Adipocyte (in vitro differentiated cells): ENCODE data around the gene IL1RAPL2.

Experiments used
- DNase-seq: peaks from one replicate; pipeline ENCODE4 v3.0.0-alpha.2; 2015; ENCODE audit warnings: low read depth
- H3K27me3 ChIP-seq: replicated peaks from 2 replicates; pipeline ENCODE4 v1.7.0; 2013; ENCODE audit warnings: mild to moderate bottlenecking, low read length, moderate library complexity; ENCODE audit not compliant: control insufficient read depth, insufficient read depth
- H3K36me3 ChIP-seq: 2 replicates; pipeline ENCODE4 v1.7.0; 2013; ENCODE audit warnings: low read length, mild to moderate bottlenecking, moderate library complexity; ENCODE audit not compliant: control insufficient read depth, insufficient read depth, severe bottlenecking
- H3K4me1 ChIP-seq: 2 replicates; pipeline ENCODE4 v1.7.0; 2013; ENCODE audit warnings: mild to moderate bottlenecking, low read length, moderate library complexity; ENCODE audit not compliant: control insufficient read depth, insufficient read depth
- H3K4me3 ChIP-seq: 2 replicates; pipeline ENCODE4 v1.7.0; 2013; ENCODE audit warnings: mild to moderate bottlenecking, low read length, moderate library complexity
- H3K9ac ChIP-seq: 2 replicates; pipeline ENCODE4 v1.7.0; 2013; ENCODE audit warnings: mild to moderate bottlenecking, low read length, moderate library complexity
- H3K9me3 ChIP-seq: 2 replicates; pipeline ENCODE4 v1.7.0; 2013; ENCODE audit warnings: mild to moderate bottlenecking, low read length, moderate library complexity; ENCODE audit not compliant: control insufficient read depth

IL1RAPL2 gene

DNA sequence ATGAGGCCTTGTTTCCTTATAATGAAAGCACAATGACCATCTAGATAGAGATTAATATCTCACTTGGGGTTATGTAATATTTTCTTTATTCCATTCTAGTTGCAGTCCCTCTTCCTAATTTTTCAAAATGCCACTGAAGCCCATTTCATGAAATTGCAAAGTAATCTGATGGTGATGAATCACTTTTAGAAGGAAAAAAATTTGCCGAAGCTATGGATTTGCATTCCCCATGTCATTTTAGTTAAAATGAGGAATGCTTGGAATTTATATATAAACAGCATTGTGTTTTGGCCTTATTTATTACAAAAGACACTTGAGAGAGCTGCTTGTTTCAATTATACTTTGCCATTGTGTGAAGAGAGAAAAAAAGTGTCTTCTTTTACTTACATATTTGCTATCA is 896.2 kb downstream of the IL1RAPL2 start:
- Histone ChIP-seq H3K27me3 (no peaks in the 10 kb centered on the region), H3K4me1 (peaks cover 4% of the 10 kb centered on the region), H3K4me3 (no peak overlapping the region), H3K36me3 (no peaks in the 10 kb centered on the region), H3K9ac (no peak overlapping the region), H3K9me3 (no peaks in the 10 kb centered on the region)
- peak; percentile 58 for DNase-seq

DNA sequence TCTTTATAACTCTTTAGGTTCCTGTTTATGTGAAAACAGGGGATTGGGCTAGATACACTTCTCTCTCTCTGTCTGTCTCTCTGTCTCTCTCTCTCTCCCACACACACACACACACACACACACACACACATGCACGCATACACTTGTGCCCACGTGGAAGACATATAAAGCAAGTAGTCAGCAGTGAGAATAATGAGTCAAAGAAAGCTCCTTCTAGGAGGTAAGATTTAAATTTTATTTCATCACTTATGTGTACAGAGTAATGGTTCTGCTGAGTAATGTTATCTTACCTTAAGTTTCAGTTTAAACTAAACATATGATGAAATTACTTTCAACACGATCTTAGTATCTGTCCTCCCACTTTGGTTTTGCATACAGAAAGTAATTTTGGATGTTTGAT is 897.5 kb downstream of the IL1RAPL2 start:
- Histone ChIP-seq H3K4me1 (peaks cover 4% of the 10 kb centered on the region), H3K9me3 (no peaks in the 10 kb centered on the region), H3K36me3 (no peaks in the 10 kb centered on the region), H3K4me3 (no peak overlapping the region), H3K9ac (no peak overlapping the region), H3K27me3 (no peaks in the 10 kb centered on the region)
- DNase-seq = peak; percentile 46

DNA sequence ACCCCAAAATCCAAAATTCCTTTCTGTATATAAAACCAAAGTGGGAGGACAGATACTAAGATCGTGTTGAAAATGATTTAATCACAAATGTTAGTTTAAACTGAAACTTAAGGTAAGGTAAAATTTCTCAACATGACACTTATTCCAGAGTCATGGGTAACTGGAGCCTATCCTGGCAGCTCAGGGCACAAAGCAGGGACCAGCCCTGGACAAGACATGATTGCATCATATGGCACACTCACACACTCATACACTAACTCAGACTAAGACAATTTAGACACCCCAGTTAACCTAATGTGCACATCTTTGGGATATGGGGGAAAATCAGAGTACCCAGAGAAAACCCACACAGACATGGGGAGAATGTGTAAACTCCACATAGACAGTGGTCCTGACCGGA is 898.6 kb downstream of the IL1RAPL2 start:
- Histone ChIP-seq H3K9ac (no peak overlapping the region), H3K27me3 (no peaks in the 10 kb centered on the region), H3K4me3 (no peak overlapping the region), H3K9me3 (no peaks in the 10 kb centered on the region), H3K4me1 (peaks cover 4% of the 10 kb centered on the region), H3K36me3 (no peaks in the 10 kb centered on the region)
- no peak for DNase-seq

DNA sequence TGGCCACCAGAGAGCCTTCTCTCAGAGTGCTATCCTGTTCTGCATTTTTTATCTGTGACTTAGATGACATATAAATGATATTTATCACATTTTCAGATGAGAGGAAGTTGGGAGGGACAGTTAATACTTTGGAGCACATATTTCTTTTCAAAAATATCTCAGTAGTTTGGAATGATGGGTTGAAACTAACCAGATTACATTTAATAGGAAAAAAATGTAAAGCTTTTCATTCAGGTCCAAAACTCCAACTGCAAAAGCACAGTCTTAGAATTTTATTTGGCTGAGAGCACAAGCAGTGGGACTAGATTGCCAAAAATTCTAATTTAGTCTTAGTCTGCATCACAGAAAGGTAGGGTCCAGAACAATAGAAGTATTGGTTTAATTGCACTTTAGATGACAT is 902.7 kb downstream of the IL1RAPL2 start:
- Histone ChIP-seq H3K4me3 (no peak overlapping the region), H3K9ac (no peak overlapping the region), H3K4me1 (no peaks in the 10 kb centered on the region), H3K27me3 (no peaks in the 10 kb centered on the region), H3K36me3 (no peaks in the 10 kb centered on the region), H3K9me3 (no peaks in the 10 kb centered on the region)
- peak; percentile 47 for DNase-seq

DNA sequence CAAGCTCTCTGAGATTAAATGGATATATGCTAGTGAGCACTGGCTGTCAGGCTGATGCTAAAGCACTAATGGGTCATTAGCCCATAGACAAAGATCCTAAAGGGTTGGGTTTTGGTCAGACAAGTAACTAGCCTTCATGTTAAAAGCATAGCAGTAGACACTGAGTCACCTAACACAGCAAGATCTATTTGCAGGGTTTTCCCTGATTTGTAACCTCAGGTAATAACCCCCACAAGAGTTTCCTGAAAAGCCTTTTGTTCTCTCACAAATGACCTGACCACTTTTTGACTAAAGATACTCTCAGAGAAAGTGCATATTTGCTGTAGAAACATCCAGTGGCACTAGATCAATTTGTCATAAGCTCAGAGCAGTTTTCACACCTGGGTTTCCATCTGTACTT is 905.6 kb downstream of the IL1RAPL2 start:
- no peak overlapping the region for H3K9ac ChIP-seq
- no peaks in the 10 kb centered on the region for H3K9me3 ChIP-seq
- H3K4me1 ChIP-seq = no peaks in the 10 kb centered on the region
- H3K27me3 ChIP-seq = peaks cover 3% of the 10 kb centered on the region
- no peaks in the 10 kb centered on the region for H3K36me3 ChIP-seq
- no peak overlapping the region for H3K4me3 ChIP-seq
- no peak for DNase-seq

DNA sequence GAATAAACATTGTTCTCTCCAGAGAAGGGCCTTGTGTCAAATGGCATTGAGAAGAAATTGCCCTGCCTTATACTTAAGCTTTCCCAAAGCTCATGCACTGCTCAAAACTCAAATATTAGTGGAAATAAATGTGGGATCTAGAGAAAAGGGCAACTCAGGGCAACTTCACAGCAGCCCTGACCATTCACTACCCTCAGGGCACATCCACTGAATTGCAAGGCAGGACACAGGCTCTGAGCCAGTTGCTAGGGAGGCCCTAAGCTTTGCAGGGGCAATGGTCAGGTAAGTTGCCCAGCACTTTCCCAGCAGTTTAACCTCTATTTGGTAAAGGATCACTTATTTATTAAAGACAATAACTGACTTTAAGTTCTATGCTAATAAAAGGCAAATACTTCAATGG is 909.8 kb downstream of the IL1RAPL2 start:
- DNase-seq = peak; percentile 47
- no peaks in the 10 kb centered on the region for H3K36me3 ChIP-seq
- H3K9me3 ChIP-seq = no peaks in the 10 kb centered on the region
- H3K9ac ChIP-seq = no peak overlapping the region
- no peak overlapping the region for H3K4me3 ChIP-seq
- H3K27me3 ChIP-seq = peaks cover 3% of the 10 kb centered on the region
- H3K4me1 ChIP-seq = no peaks in the 10 kb centered on the region

DNA sequence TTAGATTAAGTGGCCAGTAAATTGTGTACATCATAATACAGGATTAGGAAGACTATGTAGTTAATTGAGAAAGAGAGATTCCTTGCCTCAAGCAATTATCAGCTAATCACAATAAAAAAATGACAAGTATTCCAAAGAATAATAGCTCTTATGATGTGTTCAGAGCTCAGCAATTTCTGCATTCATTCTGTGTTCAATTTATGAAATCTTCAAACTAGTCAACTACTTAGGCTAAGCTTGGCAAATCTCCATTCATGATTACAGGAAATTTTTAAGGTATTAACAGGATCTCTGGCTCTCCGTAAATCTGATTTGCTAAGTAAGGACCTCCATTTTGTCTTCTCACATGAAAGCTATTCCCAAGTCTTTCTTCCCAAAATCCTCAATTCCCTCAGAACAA is 911.4 kb downstream of the IL1RAPL2 start:
- H3K27me3 ChIP-seq = peaks cover 3% of the 10 kb centered on the region
- no peak overlapping the region for H3K4me3 ChIP-seq
- no peak overlapping the region for H3K9ac ChIP-seq
- no peaks in the 10 kb centered on the region for H3K4me1 ChIP-seq
- DNase-seq = peak; percentile 40
- H3K9me3 ChIP-seq = no peaks in the 10 kb centered on the region
- no peaks in the 10 kb centered on the region for H3K36me3 ChIP-seq

DNA sequence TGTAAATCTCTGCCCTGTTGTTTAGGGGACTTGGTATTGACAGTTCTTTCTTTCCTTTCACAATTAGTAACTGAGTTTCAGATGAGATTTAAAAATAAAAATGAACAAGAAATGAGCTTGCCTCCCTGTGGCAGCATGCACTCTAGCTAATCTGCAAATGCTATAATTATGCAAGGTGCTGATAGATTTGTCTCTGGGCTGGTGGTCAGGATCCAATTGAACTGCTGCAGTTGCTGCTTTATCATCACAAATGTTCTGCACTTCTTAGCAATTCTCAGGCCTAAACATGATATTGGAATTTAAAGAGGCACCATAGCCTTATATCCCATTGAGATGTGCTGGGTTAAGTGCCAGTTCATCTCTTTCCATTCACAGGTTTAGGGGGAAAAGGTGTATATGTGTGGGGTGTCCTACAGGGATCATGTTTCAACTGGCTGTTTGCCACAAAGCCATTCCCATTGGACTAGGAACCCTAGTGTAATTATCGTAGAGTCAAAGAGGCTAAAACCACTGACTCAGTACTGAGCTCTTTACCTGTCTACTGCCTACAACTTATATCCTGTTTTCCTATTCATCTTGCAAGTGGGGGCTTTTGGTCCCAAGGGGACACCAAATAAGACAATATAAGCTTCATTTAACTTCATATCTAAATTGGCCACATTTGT is 914.8 kb downstream of the IL1RAPL2 start:
- no peak overlapping the region for H3K9ac ChIP-seq
- H3K4me3 ChIP-seq = no peak overlapping the region
- peaks cover 1% of the 10 kb centered on the region for H3K27me3 ChIP-seq
- H3K36me3 ChIP-seq = no peaks in the 10 kb centered on the region
- DNase-seq = no peak
- H3K4me1 ChIP-seq = no peaks in the 10 kb centered on the region
- H3K9me3 ChIP-seq = peaks cover 4% of the 10 kb centered on the region

DNA sequence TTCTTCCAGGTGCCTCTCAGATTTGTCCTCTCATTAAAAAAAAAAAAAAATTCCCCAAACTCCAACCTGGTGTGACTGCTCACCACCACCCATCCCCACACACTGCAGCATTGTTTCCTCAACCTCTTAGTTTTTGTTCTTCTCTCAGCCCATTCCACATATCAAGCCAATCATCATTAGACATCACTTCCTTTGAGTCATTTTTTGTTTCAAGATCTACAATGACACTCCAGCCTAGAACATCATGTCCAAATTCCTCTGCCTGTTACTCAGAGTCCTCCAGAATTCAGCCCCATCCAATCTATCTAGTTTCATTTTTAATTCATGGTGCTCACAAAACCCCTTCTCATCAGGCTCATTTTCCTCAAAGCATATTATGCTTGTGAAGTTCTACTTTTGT is 917.0 kb downstream of the IL1RAPL2 start:
- peak; percentile 64 for DNase-seq
- peak overlapping the region; percentile 52 for H3K9ac ChIP-seq
- H3K36me3 ChIP-seq = no peaks in the 10 kb centered on the region
- H3K4me3 ChIP-seq = no peak overlapping the region
- H3K27me3 ChIP-seq = no peaks in the 10 kb centered on the region
- H3K4me1 ChIP-seq = no peaks in the 10 kb centered on the region
- H3K9me3 ChIP-seq = peaks cover 4% of the 10 kb centered on the region

DNA sequence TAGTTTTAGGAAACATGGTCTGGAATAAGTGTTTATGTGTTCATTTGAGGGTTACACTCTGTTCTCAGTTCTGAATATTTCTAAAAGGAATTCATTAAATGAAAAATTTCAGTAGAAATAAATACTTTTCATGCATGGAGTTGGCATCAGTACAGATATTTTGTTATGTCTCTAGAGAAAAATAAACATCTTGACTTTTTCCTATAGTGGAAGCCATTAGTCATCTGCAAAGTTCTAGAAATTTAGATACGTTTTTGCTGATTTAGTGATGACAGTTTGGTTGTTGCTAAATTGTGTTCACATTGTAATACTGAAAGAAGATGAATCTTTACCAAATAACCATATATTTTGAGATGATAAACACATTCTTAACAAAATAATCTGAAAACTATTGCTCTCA is 922.7 kb downstream of the IL1RAPL2 start:
- H3K9ac ChIP-seq = no peak overlapping the region
- no peaks in the 10 kb centered on the region for H3K27me3 ChIP-seq
- peaks cover 4% of the 10 kb centered on the region for H3K9me3 ChIP-seq
- peak; percentile 48 for DNase-seq
- H3K36me3 ChIP-seq = no peaks in the 10 kb centered on the region
- no peaks in the 10 kb centered on the region for H3K4me1 ChIP-seq
- H3K4me3 ChIP-seq = no peak overlapping the region

DNA sequence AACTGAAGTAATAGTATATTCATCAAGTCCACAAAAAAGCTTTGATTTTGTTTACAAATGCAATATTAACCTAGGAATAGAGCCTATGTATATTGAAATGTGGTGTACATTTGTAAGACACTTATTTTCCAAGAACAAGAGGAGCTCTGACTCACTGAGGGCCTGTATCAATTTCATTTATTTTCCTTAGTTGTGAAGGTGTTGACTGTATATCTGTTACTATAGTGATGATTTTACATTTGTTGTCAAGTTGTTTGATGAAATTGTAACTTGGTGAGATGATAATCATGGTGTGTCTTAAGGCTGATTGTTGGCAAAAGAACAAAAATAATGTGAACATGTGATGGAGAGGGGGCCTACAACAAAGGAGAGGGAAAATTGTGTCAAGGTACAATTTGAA is 929.4 kb downstream of the IL1RAPL2 start:
- no peaks in the 10 kb centered on the region for H3K36me3 ChIP-seq
- H3K4me1 ChIP-seq = no peaks in the 10 kb centered on the region
- H3K4me3 ChIP-seq = no peak overlapping the region
- H3K9me3 ChIP-seq = peaks cover 21% of the 10 kb centered on the region
- DNase-seq = no peak
- H3K27me3 ChIP-seq = peaks cover 3% of the 10 kb centered on the region
- no peak overlapping the region for H3K9ac ChIP-seq

DNA sequence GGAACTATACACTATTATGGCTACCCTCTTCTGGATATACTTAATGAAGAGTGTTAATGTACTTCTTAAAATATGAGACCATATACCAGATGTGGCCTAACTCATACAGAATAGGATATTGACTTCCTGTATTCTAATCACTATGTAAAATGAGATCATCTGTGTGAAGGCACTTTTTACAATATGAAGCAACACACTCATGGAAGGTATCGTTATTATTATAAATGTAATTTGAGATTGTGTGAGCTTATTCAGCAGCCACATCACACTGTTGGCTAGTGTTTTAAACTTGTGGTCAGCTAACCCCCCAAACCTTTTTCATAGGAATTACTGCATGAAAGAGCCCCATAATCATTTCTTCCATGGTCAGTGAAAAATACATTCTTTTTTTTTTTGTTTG is 936.3 kb downstream of the IL1RAPL2 start:
- peak; percentile 1 for DNase-seq
- Histone ChIP-seq H3K27me3 (no peaks in the 10 kb centered on the region), H3K9ac (no peak overlapping the region), H3K9me3 (peaks cover 25% of the 10 kb centered on the region), H3K4me3 (no peak overlapping the region), H3K36me3 (no peaks in the 10 kb centered on the region), H3K4me1 (no peaks in the 10 kb centered on the region)
